Measurements from ENCODE around the gene BAIAP2. TPM values are rescaled to one million over a fixed set of nuclear protein-coding genes. Genes with fewer than 3 reads are reported as not detected.
A peak's percentile ranks its signal among the peaks of the same experiment; 100 is the strongest.

Gene BAIAP2
- total RNA-seq, 2 experiments from 2014 or later = 5.9 to 6.3 TPM

DNA sequence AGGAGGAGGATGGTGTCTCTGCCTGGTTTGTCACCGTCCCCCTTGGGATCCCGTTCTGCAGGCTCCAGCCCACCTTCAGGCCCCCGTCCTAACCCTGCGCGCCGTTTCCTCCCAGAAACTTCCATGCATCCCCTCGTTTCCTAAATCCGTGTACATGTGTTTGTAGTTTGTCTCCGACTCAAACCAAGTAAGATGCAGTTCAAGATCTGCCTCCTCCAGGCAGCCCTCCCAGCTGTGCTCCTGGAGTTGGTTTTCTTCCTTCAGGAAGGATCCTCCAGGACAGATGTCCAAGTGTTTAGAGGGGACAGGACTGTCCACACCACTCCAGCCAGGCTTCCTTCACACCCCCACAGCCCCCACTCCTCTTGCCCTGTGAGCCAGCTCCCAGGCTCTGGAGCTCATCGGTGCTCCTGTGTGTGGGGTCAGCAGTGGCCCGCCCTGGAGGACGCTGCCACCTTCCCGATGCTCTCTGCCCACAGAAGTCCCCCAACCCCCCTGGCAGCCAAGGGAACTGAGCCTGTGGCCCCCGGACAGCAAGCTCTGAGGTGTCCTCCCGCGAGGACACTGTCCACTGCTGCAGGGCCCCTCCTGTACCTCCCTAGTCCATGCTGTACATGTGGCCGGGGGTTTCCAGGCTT is 11.3 kb downstream of the BAIAP2 start:
- no peaks in the 10 kb centered on the region for H3K27me3 Mint-ChIP-seq
- TF ChIP-seq, protein P1, sequence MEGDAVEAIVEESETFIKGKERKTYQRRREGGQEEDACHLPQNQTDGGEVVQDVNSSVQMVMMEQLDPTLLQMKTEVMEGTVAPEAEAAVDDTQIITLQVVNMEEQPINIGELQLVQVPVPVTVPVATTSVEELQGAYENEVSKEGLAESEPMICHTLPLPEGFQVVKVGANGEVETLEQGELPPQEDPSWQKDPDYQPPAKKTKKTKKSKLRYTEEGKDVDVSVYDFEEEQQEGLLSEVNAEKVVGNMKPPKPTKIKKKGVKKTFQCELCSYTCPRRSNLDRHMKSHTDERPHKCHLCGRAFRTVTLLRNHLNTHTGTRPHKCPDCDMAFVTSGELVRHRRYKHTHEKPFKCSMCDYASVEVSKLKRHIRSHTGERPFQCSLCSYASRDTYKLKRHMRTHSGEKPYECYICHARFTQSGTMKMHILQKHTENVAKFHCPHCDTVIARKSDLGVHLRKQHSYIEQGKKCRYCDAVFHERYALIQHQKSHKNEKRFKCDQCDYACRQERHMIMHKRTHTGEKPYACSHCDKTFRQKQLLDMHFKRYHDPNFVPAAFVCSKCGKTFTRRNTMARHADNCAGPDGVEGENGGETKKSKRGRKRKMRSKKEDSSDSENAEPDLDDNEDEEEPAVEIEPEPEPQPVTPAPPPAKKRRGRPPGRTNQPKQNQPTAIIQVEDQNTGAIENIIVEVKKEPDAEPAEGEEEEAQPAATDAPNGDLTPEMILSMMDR (IDR thresholded peaks at IDR 0.05) = no peak
- CTCF ChIA-PET = no interaction called here
- no peaks in the 10 kb centered on the region for H3K9me3 Mint-ChIP-seq
- no peak for ATAC-seq
- H3K36me3 Mint-ChIP-seq (ENCODE audit: low read depth) = no peaks in the 10 kb centered on the region
- intact Hi-C loops (cut with micrococcal nuclease) = no loop called here
- H3K4me1 Mint-ChIP-seq (ENCODE audit: low read depth) = peaks cover 16% of the 10 kb centered on the region
- H3K4me3 Mint-ChIP-seq = no peak overlapping the region
- POLR2A ChIA-PET = interaction anchor here (1.7 kb wide), 1 partner anchor 9 kb away, joined by 7 read pairs; no protein-coding TSS in a partner anchor
- no peak for DNase-seq
- no peak overlapping the region for H3K27ac Mint-ChIP-seq

DNA sequence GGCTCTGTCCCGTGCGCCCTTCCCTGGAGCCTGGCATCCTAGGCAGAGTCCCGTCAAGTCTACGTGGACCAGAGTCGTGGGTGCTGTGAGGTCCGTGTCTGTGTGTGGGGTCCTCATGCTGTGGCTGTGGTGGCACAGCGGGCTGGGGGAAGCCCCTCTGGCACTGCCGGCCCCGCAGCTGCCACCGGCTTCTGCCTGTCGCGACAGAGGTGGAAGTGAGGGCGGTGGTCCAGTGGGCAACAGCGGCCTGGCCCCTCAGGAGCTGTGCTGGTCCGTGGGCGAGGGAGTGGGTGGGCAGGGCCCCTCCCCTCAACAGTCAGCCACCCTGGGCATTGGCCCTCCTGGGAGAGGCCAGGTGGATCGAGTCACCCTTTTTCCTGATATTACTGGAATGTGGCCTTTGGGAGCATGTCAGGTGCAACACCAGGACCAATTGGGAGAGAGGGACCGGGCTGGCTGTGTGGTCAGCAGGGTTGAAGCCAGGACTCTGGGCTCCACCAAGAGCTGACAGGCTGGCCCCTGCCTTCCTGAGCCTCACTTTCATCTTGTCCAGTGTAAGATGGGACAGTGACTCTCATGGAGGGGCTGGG is 11.9 kb downstream of the BAIAP2 start:
- H3K4me1 Mint-ChIP-seq (ENCODE audit: low read depth) = peaks cover 16% of the 10 kb centered on the region
- ChIA-PET POLR2A (interaction anchor here (1.7 kb wide), 1 partner anchor 10 kb away, joined by 7 read pairs; no protein-coding TSS in a partner anchor), CTCF (interaction anchor here (0.7 kb wide), 1 partner anchor 51 kb away, joined by 3 read pairs; no protein-coding TSS in a partner anchor)
- DNase-seq (no peak), ATAC-seq (no peak)
- TF ChIP-seq, protein P1 (IDR thresholded peaks at IDR 0.05) = no peak
- H3K36me3 Mint-ChIP-seq (ENCODE audit: low read depth) = no peaks in the 10 kb centered on the region
- H3K4me3 Mint-ChIP-seq = no peak overlapping the region
- intact Hi-C loops (cut with micrococcal nuclease) = no loop called here
- no peaks in the 10 kb centered on the region for H3K9me3 Mint-ChIP-seq
- no peaks in the 10 kb centered on the region for H3K27me3 Mint-ChIP-seq
- H3K27ac Mint-ChIP-seq = no peak overlapping the region

DNA sequence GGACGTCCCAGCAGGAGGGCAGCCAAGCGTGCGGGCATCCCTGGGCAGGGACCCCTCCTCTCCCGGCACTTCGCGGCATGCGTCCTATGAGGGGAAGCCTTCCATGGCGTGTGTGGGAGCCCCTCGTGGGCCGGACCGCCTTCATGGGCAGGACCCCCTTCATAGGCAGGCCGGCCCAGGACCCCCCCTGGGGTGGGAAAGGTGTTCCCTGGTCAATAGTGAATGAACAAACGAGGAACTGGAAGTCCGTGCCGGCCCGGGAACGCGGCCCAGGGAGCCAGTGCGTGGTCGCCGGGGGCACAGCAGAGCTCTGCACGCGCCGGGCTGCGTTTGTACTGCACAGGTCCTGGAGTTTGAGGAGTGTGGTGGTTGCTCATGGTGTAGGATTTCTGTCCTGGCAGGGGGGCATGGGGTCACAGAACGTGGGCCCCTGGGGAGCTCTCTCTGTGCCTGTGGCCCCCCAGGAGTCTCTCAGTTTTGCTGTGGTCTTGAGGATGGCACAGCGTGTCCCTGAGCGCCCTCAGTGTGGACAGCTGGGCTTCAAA is 13.9 kb downstream of the BAIAP2 start:
- Mint-ChIP-seq H3K4me1 (ENCODE audit: low read depth) (peaks cover 16% of the 10 kb centered on the region), H3K27me3 (no peaks in the 10 kb centered on the region), H3K27ac (no peak overlapping the region), H3K36me3 (ENCODE audit: low read depth) (no peaks in the 10 kb centered on the region), H3K9me3 (no peaks in the 10 kb centered on the region), H3K4me3 (no peak overlapping the region)
- ChIA-PET POLR2A (interaction anchor here (1.4 kb wide), 1 partner anchor 14 kb away, joined by 4 read pairs; the partner anchor contains the start of gene BAIAP2), CTCF (interaction anchor here (1.3 to 2.8 kb wide), 4 partner anchors 8 to 54 kb away, joined by 4 to 13 read pairs (median 6); no protein-coding TSS in a partner anchor)
- DNase-seq (no peak), ATAC-seq (no peak)
- intact Hi-C loops (cut with micrococcal nuclease) = no loop called here
- TF ChIP-seq, protein P1 (IDR thresholded peaks at IDR 0.05) = no peak

DNA sequence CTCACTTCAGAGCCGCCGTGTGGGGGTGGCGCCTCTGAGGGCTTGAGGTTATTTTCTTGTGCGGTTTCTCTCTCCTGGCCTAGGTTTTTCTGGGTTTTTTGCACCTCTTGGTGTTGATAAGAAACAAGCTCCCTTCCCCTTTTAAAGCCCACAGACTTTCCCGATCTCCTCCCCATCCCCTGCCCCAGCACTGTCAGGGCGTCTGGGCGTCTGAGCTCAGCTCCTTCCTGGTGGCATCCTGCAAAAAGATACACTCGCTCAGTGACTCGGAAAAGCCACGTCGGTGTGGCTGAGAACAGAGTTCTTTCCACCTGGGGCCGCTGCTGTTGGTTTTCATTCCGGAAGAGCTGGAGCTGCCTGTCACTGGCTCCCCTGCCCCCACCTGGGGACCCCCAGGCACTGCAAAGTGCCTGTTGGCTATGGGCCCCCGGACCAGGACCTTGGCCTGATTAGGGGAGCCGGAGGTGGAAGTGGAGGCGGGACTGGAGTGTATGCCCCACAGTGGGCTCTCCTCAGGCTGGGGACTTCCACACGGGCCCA is 14.5 kb downstream of the BAIAP2 start:
- intact Hi-C loops (cut with micrococcal nuclease) = no loop called here
- Mint-ChIP-seq H3K4me1 (ENCODE audit: low read depth) (peaks cover 16% of the 10 kb centered on the region), H3K4me3 (peak overlapping the region; percentile 16), H3K27me3 (no peaks in the 10 kb centered on the region), H3K27ac (peak overlapping the region; percentile 73), H3K9me3 (no peaks in the 10 kb centered on the region), H3K36me3 (ENCODE audit: low read depth) (no peaks in the 10 kb centered on the region)
- DNase-seq (peak; percentile 55), ATAC-seq (peak; percentile 83)
- CTCF ChIA-PET = interaction anchor here (1.3 to 2.8 kb wide), 4 partner anchors 8 to 53 kb away, joined by 4 to 13 read pairs (median 6); no protein-coding TSS in a partner anchor
- POLR2A ChIA-PET = interaction anchor here (1.4 kb wide), 1 partner anchor 14 kb away, joined by 4 read pairs; the partner anchor contains the start of gene BAIAP2
- TF ChIP-seq, protein P1 (IDR thresholded peaks at IDR 0.05) = no peak

Measured in activated CD8-positive, alpha-beta T cell treated with anti-CD3 and anti-CD28 coated beads for 36 hours (primary cell).